H9 (cell line): ENCODE data around the gene LRRC8B. TPM values are rescaled to one million over a fixed set of nuclear protein-coding genes. Genes with fewer than 3 reads are reported as not detected.

ENCODE experiments used
- DNase-seq: peaks from one replicate; pipeline ENCODE4 v3.0.0-alpha.2; 2017
- H2AFZ ChIP-seq: one replicate; pipeline ENCODE4 v1.6.1; 2013; ENCODE audit warnings: mild to moderate bottlenecking, low read length, control low read depth, moderate library complexity
- H2AK5ac ChIP-seq: 2 replicates; pipeline ENCODE4 v1.6.1; 2013; ENCODE audit warnings: low read length, control low read depth, mixed read lengths; ENCODE audit not compliant: insufficient read length
- H2BK120ac ChIP-seq: one replicate; pipeline ENCODE4 v1.6.1; 2013; ENCODE audit warnings: low read depth, mild to moderate bottlenecking, low read length, control low read depth, inconsistent platforms; ENCODE audit not compliant: poor library complexity, severe bottlenecking
- H2BK12ac ChIP-seq: 2 replicates; pipeline ENCODE4 v1.6.1; 2013; ENCODE audit warnings: low read length, control low read depth, mixed read lengths, low read depth; ENCODE audit not compliant: insufficient read length
- H2BK15ac ChIP-seq: 2 replicates; pipeline ENCODE4 v1.6.1; 2013; ENCODE audit warnings: low read depth, low read length, control low read depth
- H2BK20ac ChIP-seq: one replicate; pipeline ENCODE4 v1.6.1; 2013; ENCODE audit warnings: low read depth, mild to moderate bottlenecking, low read length, control low read depth, inconsistent platforms; ENCODE audit not compliant: poor library complexity, severe bottlenecking
- H2BK5ac ChIP-seq: 2 replicates; pipeline ENCODE4 v1.6.1; 2013; ENCODE audit warnings: low read length, control low read depth, mixed read lengths; ENCODE audit not compliant: insufficient read length
- H3K14ac ChIP-seq: 2 replicates; pipeline ENCODE4 v1.6.1; 2013; ENCODE audit warnings: low read length, control low read depth; ENCODE audit not compliant: insufficient read depth
- H3K18ac ChIP-seq: 2 replicates; pipeline ENCODE4 v1.6.1; 2013; ENCODE audit warnings: low read depth, mild to moderate bottlenecking, mixed read lengths, low read length, control low read depth; ENCODE audit not compliant: insufficient read length
- H3K23ac ChIP-seq: 2 replicates; pipeline ENCODE4 v1.6.1; 2013; ENCODE audit warnings: low read length, control low read depth, mixed read lengths, low read depth; ENCODE audit not compliant: insufficient read length
- H3K23me2 ChIP-seq: 2 replicates; pipeline ENCODE4 v1.6.1; 2013; ENCODE audit warnings: low read depth, mild to moderate bottlenecking, mixed read lengths, low read length, control low read depth; ENCODE audit not compliant: insufficient read length, poor library complexity, severe bottlenecking
- H3K27ac ChIP-seq: 2 replicates; pipeline ENCODE4 v1.5.1; 2013; ENCODE audit warnings: low read length, control low read depth, mixed read lengths, low read depth; ENCODE audit not compliant: insufficient read length
- H3K27me3 ChIP-seq: 2 replicates; pipeline ENCODE4 v1.6.1; 2013; ENCODE audit warnings: low read length, control low read depth, inconsistent platforms; ENCODE audit not compliant: insufficient read depth
- H3K4ac ChIP-seq: 2 replicates; pipeline ENCODE4 v1.6.1; 2013; ENCODE audit warnings: low read depth, mild to moderate bottlenecking, control low read depth, inconsistent platforms, low read length, moderate library complexity
- H3K4me1 ChIP-seq: 2 replicates; pipeline ENCODE4 v1.6.1; 2013; ENCODE audit warnings: low read length, control low read depth, inconsistent platforms; ENCODE audit not compliant: insufficient read depth
- H3K4me2 ChIP-seq: 2 replicates; pipeline ENCODE4 v1.6.1; 2013; ENCODE audit warnings: low read length, control low read depth, mixed read lengths; ENCODE audit not compliant: insufficient read length, insufficient read depth
- H3K56ac ChIP-seq: 2 replicates; pipeline ENCODE4 v1.6.1; 2013; ENCODE audit warnings: low read depth, mild to moderate bottlenecking, mixed read lengths, low read length, control low read depth; ENCODE audit not compliant: insufficient read length
- H3K79me1 ChIP-seq: 2 replicates; pipeline ENCODE4 v1.6.1; 2013; ENCODE audit warnings: low read depth, mild to moderate bottlenecking, moderate library complexity, low read length, control low read depth, inconsistent platforms; ENCODE audit not compliant: insufficient read depth, poor library complexity, severe bottlenecking
- H3K79me2 ChIP-seq: 2 replicates; pipeline ENCODE4 v1.6.1; 2013; ENCODE audit warnings: low read length, control low read depth, inconsistent platforms; ENCODE audit not compliant: insufficient read depth
- H3K9ac ChIP-seq: 2 replicates; pipeline ENCODE4 v1.6.1; 2013; ENCODE audit warnings: low read length, control low read depth, mixed read lengths; ENCODE audit not compliant: insufficient read length; ENCODE audit errors: extremely low read depth
- H3K9me3 ChIP-seq: one replicate; pipeline ENCODE4 v1.6.1; 2013; ENCODE audit warnings: low read depth, low read length, inconsistent platforms; ENCODE audit not compliant: control insufficient read depth
- H3T11ph ChIP-seq: one replicate; pipeline ENCODE4 v1.6.1; 2013; ENCODE audit warnings: mild to moderate bottlenecking, low read length, control low read depth, inconsistent platforms
- H4K20me1 ChIP-seq: one replicate; pipeline ENCODE4 v1.6.1; 2013; ENCODE audit not compliant: control insufficient read depth, insufficient read length, insufficient read depth
- H4K5ac ChIP-seq: 2 replicates; pipeline ENCODE4 v1.6.1; 2013; ENCODE audit warnings: low read depth, mild to moderate bottlenecking, mixed read lengths, low read length, control low read depth; ENCODE audit not compliant: insufficient read length
- H4K8ac ChIP-seq: replicated peaks from 2 replicates; pipeline ENCODE4 v1.6.1; 2013; ENCODE audit warnings: low read length, control low read depth, mixed read lengths, low read depth; ENCODE audit not compliant: insufficient read length
- H4K91ac ChIP-seq: 2 replicates; pipeline ENCODE4 v1.6.1; 2013; ENCODE audit warnings: low read depth, mild to moderate bottlenecking, moderate library complexity, mixed read lengths, low read length, control low read depth; ENCODE audit not compliant: insufficient read length
- H3K27ac Mint-ChIP-seq, 3 experiments: 2 replicates in 2 of 3; 3 replicates in 1 of 3; pipeline ENCODE4 v1.8.0; 2020 to 2021; ENCODE audit warnings: mixed read lengths in 3 of 3, mild to moderate bottlenecking in 1 of 3, moderate library complexity in 1 of 3
- H3K27me3 Mint-ChIP-seq: 2 replicates; pipeline ENCODE4 v1.8.0; 2021; ENCODE audit warnings: low read depth, mild to moderate bottlenecking, moderate library complexity, mixed read lengths
- H3K36me3 Mint-ChIP-seq, 3 experiments: 2 replicates in 2 of 3; 3 replicates in 1 of 3; pipeline ENCODE4 v1.8.0; 2020 to 2021; ENCODE audit warnings: low read depth in 3 of 3, mixed read lengths in 3 of 3; ENCODE audit not compliant: insufficient read depth in 1 of 3
- H3K4me1 Mint-ChIP-seq, 2 experiments: 2 replicates each; pipeline ENCODE4 v1.8.0; 2020; ENCODE audit warnings: mixed read lengths in 2 of 2
- H3K4me3 Mint-ChIP-seq, 2 experiments: 2 replicates in 1 of 2; 3 replicates in 1 of 2; pipeline ENCODE4 v1.8.0; 2020 to 2021; ENCODE audit warnings: mild to moderate bottlenecking in 2 of 2, mixed read lengths in 2 of 2, moderate library complexity in 1 of 2
- H3K9me3 Mint-ChIP-seq, 2 experiments: 2 replicates in 1 of 2; 3 replicates in 1 of 2; pipeline ENCODE4 v1.8.0; 2020; ENCODE audit warnings: mild to moderate bottlenecking in 2 of 2, mixed read lengths in 2 of 2, moderate library complexity in 1 of 2
- CTCF ChIP-seq: fragments of 200-600 bp; sonication (generic); conservative IDR thresholded peaks from 3 replicates; pipeline ENCODE4 v1.8.0; 2021; ENCODE audit warnings: antibody characterized with exemption, mild to moderate bottlenecking
- WGBS: extraction: QIAGEN DNeasy Blood & Tissue Kit; methylation state at CpG from one replicate; pipeline ENCODE4 v1.1.7; 2013; ENCODE audit warnings: missing lambda C conversion rate, low lambda C conversion rate, mixed read lengths; ENCODE audit not compliant: insufficient read length; ENCODE audit errors: extremely low coverage; 5-methylcytosine and 5-hydroxymethylcytosine counted together
- total RNA-seq: library from RNA; stranded (reverse); gene quantifications from 2 replicates; pipeline ENCODE4 v1.2.1, GENCODE V29; 2021

Gene LRRC8B
- total RNA-seq, 1 experiment from 2014 or later: 33.2 TPM

GRCh38 chr1:89646259-89646658 lies 121.6 kb downstream of the LRRC8B start:
- H3K4me3 Mint-ChIP-seq: no peak overlapping the region
- no peak overlapping the region for H2AFZ ChIP-seq
- no peak overlapping the region for H3K4ac ChIP-seq
- no peak overlapping the region for H4K8ac ChIP-seq
- H3K79me2 ChIP-seq: no peaks in the 10 kb centered on the region
- H3K27ac ChIP-seq: no peak overlapping the region
- no peak overlapping the region for H3K9ac ChIP-seq
- H3K4me1 Mint-ChIP-seq: peaks cover 6 to 7% of the 10 kb centered on the region in 2 experiments; a peak in 3 of 4 replicates
- H4K20me1 ChIP-seq: no peaks in the 10 kb centered on the region
- H3K23me2 ChIP-seq: no peaks in the 10 kb centered on the region
- H3K4me2 ChIP-seq: no peak overlapping the region
- H2AK5ac ChIP-seq: no peak overlapping the region
- no peaks in the 10 kb centered on the region for H3K27me3 Mint-ChIP-seq
- DNase-seq: no peak
- H2BK5ac ChIP-seq: no peak overlapping the region
- H3K56ac ChIP-seq: no peak overlapping the region
- H2BK20ac ChIP-seq: no peak overlapping the region
- no peak overlapping the region for H4K91ac ChIP-seq
- no peak overlapping the region for H3K27ac Mint-ChIP-seq
- H3K27me3 ChIP-seq: no peaks in the 10 kb centered on the region
- peaks cover 0 to 5% of the 10 kb centered on the region in 2 experiments; a peak in 2 of 5 replicates for H3K9me3 Mint-ChIP-seq
- no peak overlapping the region for H3T11ph ChIP-seq
- no peak overlapping the region for H2BK120ac ChIP-seq
- no peaks in the 10 kb centered on the region for H3K36me3 Mint-ChIP-seq
- TF ChIP-seq CTCF: no peak
- no peak overlapping the region for H3K18ac ChIP-seq
- no peak overlapping the region for H3K23ac ChIP-seq
- no CpG with 5 or more reads among the region's 1 CpG for WGBS
- H3K9me3 ChIP-seq: no peaks in the 10 kb centered on the region
- no peaks in the 10 kb centered on the region for H3K4me1 ChIP-seq
- H2BK15ac ChIP-seq: no peak overlapping the region
- no peaks in the 10 kb centered on the region for H3K79me1 ChIP-seq
- H4K5ac ChIP-seq: no peak overlapping the region
- H2BK12ac ChIP-seq: no peak overlapping the region
- no peak overlapping the region for H3K14ac ChIP-seq

Other genes starting within 250 kb of the LRRC8B start
- not detected in 2 replicates for gene GBP6, start 160.8 kb upstream of the LRRC8B start, total RNA-seq
- 1.8 and 1.9 TPM in 2 replicates for gene LRRC8C, start 108.3 kb downstream of the LRRC8B start, total RNA-seq